Measurements from ENCODE around the gene CSF3R. TPM values are rescaled to one million over a fixed set of nuclear protein-coding genes. Genes with fewer than 3 reads are reported as not detected.

Gene CSF3R
- polyA plus RNA-seq, 1 donor from 2014 or later = 1.9 TPM

GRCh38 chr1:36446746-36447145 lies 36.0 kb downstream of the CSF3R start:
- Mint-ChIP-seq H3K9me3 (peaks cover 0 to 2% (median 0%) of the 10 kb centered on the region in 3 donors), H3K36me3 (no peaks in the 10 kb centered on the region), H3K27me3 (no peaks in the 10 kb centered on the region), H3K4me3 (no peak overlapping the region), H3K4me1 (peaks cover 12 to 16% (median 13%) of the 10 kb centered on the region in 3 donors), H3K27ac (peak overlapping the region in 1 of 3 donors; percentile 48)

GRCh38 chr1:36446271-36446670 lies 36.4 kb downstream of the CSF3R start:
- peak overlapping the region in 1 of 3 donors; percentile 48 for H3K27ac Mint-ChIP-seq
- no peaks in the 10 kb centered on the region for H3K27me3 Mint-ChIP-seq
- no peaks in the 10 kb centered on the region for H3K36me3 Mint-ChIP-seq
- H3K4me1 Mint-ChIP-seq = peaks cover 8 to 12% (median 9%) of the 10 kb centered on the region in 3 donors
- no peak overlapping the region for H3K4me3 Mint-ChIP-seq
- peaks cover 0 to 2% (median 0%) of the 10 kb centered on the region in 3 donors for H3K9me3 Mint-ChIP-seq

GRCh38 chr1:36443297-36443696 lies 39.4 kb downstream of the CSF3R start:
- no peak overlapping the region for H3K4me3 Mint-ChIP-seq
- no peaks in the 10 kb centered on the region for H3K36me3 Mint-ChIP-seq
- no peak overlapping the region for H3K27ac Mint-ChIP-seq
- no peaks in the 10 kb centered on the region for H3K27me3 Mint-ChIP-seq
- no peaks in the 10 kb centered on the region for H3K9me3 Mint-ChIP-seq
- H3K4me1 Mint-ChIP-seq = no peaks in the 10 kb centered on the region

- no peak overlapping the region for H3K4me3 Mint-ChIP-seq
- H3K36me3 Mint-ChIP-seq = no peaks in the 10 kb centered on the region
- H3K27ac Mint-ChIP-seq = no peak overlapping the region
- no peaks in the 10 kb centered on the region for H3K27me3 Mint-ChIP-seq
- no peaks in the 10 kb centered on the region for H3K9me3 Mint-ChIP-seq
- no peaks in the 10 kb centered on the region for H3K4me1 Mint-ChIP-seq
Observed at GRCh38 chr1:36442337-36442736, 40.4 kb downstream of the CSF3R start.

- peaks cover 0 to 1% (median 0%) of the 10 kb centered on the region in 3 donors for H3K4me1 Mint-ChIP-seq
- no peaks in the 10 kb centered on the region for H3K9me3 Mint-ChIP-seq
- no peak overlapping the region for H3K4me3 Mint-ChIP-seq
- H3K27me3 Mint-ChIP-seq = no peaks in the 10 kb centered on the region
- H3K36me3 Mint-ChIP-seq = no peaks in the 10 kb centered on the region
- H3K27ac Mint-ChIP-seq = no peak overlapping the region
Observed at GRCh38 chr1:36440646-36441045, 42.1 kb downstream of the CSF3R start.

GRCh38 chr1:36440044-36440443 lies 42.7 kb downstream of the CSF3R start:
- Mint-ChIP-seq H3K4me3 (no peak overlapping the region), H3K27me3 (no peaks in the 10 kb centered on the region), H3K27ac (no peak overlapping the region), H3K36me3 (no peaks in the 10 kb centered on the region), H3K9me3 (no peaks in the 10 kb centered on the region), H3K4me1 (peaks cover 0 to 1% (median 0%) of the 10 kb centered on the region in 3 donors)

GRCh38 chr1:36438715-36439114 lies 44.0 kb downstream of the CSF3R start:
- peaks cover 0 to 1% (median 0%) of the 10 kb centered on the region in 3 donors for H3K4me1 Mint-ChIP-seq
- H3K27me3 Mint-ChIP-seq = no peaks in the 10 kb centered on the region
- H3K4me3 Mint-ChIP-seq = no peak overlapping the region
- no peak overlapping the region for H3K27ac Mint-ChIP-seq
- H3K36me3 Mint-ChIP-seq = no peaks in the 10 kb centered on the region
- no peaks in the 10 kb centered on the region for H3K9me3 Mint-ChIP-seq

- Mint-ChIP-seq H3K4me1 (peaks cover 0 to 1% (median 0%) of the 10 kb centered on the region in 3 donors), H3K27me3 (no peaks in the 10 kb centered on the region), H3K9me3 (no peaks in the 10 kb centered on the region), H3K36me3 (no peaks in the 10 kb centered on the region), H3K27ac (no peak overlapping the region), H3K4me3 (no peak overlapping the region)
Observed at GRCh38 chr1:36436821-36437220, 45.9 kb downstream of the CSF3R start.

- Mint-ChIP-seq H3K9me3 (no peaks in the 10 kb centered on the region), H3K4me1 (peaks cover 0 to 1% (median 0%) of the 10 kb centered on the region in 3 donors), H3K27ac (no peak overlapping the region), H3K27me3 (no peaks in the 10 kb centered on the region), H3K4me3 (no peak overlapping the region), H3K36me3 (no peaks in the 10 kb centered on the region)
Observed at GRCh38 chr1:36433102-36433501, 49.6 kb downstream of the CSF3R start.

GRCh38 chr1:36432616-36433015 lies 50.1 kb downstream of the CSF3R start:
- H3K36me3 Mint-ChIP-seq = no peaks in the 10 kb centered on the region
- H3K4me1 Mint-ChIP-seq = peaks cover 0 to 1% (median 0%) of the 10 kb centered on the region in 3 donors
- no peaks in the 10 kb centered on the region for H3K9me3 Mint-ChIP-seq
- no peaks in the 10 kb centered on the region for H3K27me3 Mint-ChIP-seq
- H3K4me3 Mint-ChIP-seq = no peak overlapping the region
- H3K27ac Mint-ChIP-seq = no peak overlapping the region

GRCh38 chr1:36425791-36426190 lies 56.9 kb downstream of the CSF3R start:
- H3K27me3 Mint-ChIP-seq = no peaks in the 10 kb centered on the region
- H3K36me3 Mint-ChIP-seq = no peaks in the 10 kb centered on the region
- no peaks in the 10 kb centered on the region for H3K9me3 Mint-ChIP-seq
- H3K27ac Mint-ChIP-seq = no peak overlapping the region
- H3K4me3 Mint-ChIP-seq = no peak overlapping the region
- peaks cover 0 to 4% (median 2%) of the 10 kb centered on the region in 3 donors for H3K4me1 Mint-ChIP-seq

- no peaks in the 10 kb centered on the region for H3K36me3 Mint-ChIP-seq
- H3K4me1 Mint-ChIP-seq = peaks cover 0 to 9% (median 7%) of the 10 kb centered on the region in 3 donors
- H3K9me3 Mint-ChIP-seq = no peaks in the 10 kb centered on the region
- H3K27ac Mint-ChIP-seq = peak overlapping the region in 1 of 3 donors; percentile 21
- H3K27me3 Mint-ChIP-seq = no peaks in the 10 kb centered on the region
- H3K4me3 Mint-ChIP-seq = no peak overlapping the region
Observed at GRCh38 chr1:36421649-36422048, 61.1 kb downstream of the CSF3R start.

GRCh38 chr1:36420836-36421317 lies 61.8 kb downstream of the CSF3R start:
- H3K27ac Mint-ChIP-seq = peak overlapping the region in 1 of 3 donors; percentile 4
- H3K36me3 Mint-ChIP-seq = no peaks in the 10 kb centered on the region
- H3K9me3 Mint-ChIP-seq = no peaks in the 10 kb centered on the region
- H3K27me3 Mint-ChIP-seq = no peaks in the 10 kb centered on the region
- H3K4me3 Mint-ChIP-seq = peak overlapping the region in 1 of 4 donors; percentile 4
- H3K4me1 Mint-ChIP-seq = peaks cover 0 to 9% (median 7%) of the 10 kb centered on the region in 3 donors

GRCh38 chr1:36420409-36420808 lies 62.3 kb downstream of the CSF3R start:
- Mint-ChIP-seq H3K4me3 (no peak overlapping the region), H3K27me3 (no peaks in the 10 kb centered on the region)

GRCh38 chr1:36419569-36419968 lies 63.1 kb downstream of the CSF3R start:
- Mint-ChIP-seq H3K4me1 (peaks cover 0 to 9% (median 7%) of the 10 kb centered on the region in 3 donors), H3K36me3 (no peaks in the 10 kb centered on the region), H3K27ac (no peak overlapping the region), H3K9me3 (no peaks in the 10 kb centered on the region), H3K4me3 (no peak overlapping the region), H3K27me3 (no peaks in the 10 kb centered on the region)

More at GRCh38 chr1:36420409-36420808, 62.3 kb downstream of the CSF3R start:
- H3K36me3 Mint-ChIP-seq = no peaks in the 10 kb centered on the region
- peaks cover 0 to 9% (median 7%) of the 10 kb centered on the region in 3 donors for H3K4me1 Mint-ChIP-seq
- no peak overlapping the region for H3K27ac Mint-ChIP-seq
- no peaks in the 10 kb centered on the region for H3K9me3 Mint-ChIP-seq

- Mint-ChIP-seq H3K4me1 (peaks cover 0 to 11% (median 7%) of the 10 kb centered on the region in 3 donors), H3K27me3 (no peaks in the 10 kb centered on the region), H3K9me3 (no peaks in the 10 kb centered on the region), H3K4me3 (no peak overlapping the region), H3K27ac (no peak overlapping the region), H3K36me3 (no peaks in the 10 kb centered on the region)
Observed at GRCh38 chr1:36419140-36419539, 63.6 kb downstream of the CSF3R start.
